WI38 (cell line): Measurements from ENCODE around the gene UEVLD.

Experiments used
- H3K4me3 ChIP-seq: 2 replicates; pipeline ENCODE4 v1.5.1; 2011; ENCODE audit warnings: low read depth, mild to moderate bottlenecking, control low read depth, low read length
- TF ChIP-seq, protein P1 (sequence below): IDR thresholded peaks from 2 replicates; pipeline ENCODE4 v1.5.1; 2012; ENCODE audit warnings: low read depth, mild to moderate bottlenecking, control low read depth, low read length

Gene UEVLD

DNA sequence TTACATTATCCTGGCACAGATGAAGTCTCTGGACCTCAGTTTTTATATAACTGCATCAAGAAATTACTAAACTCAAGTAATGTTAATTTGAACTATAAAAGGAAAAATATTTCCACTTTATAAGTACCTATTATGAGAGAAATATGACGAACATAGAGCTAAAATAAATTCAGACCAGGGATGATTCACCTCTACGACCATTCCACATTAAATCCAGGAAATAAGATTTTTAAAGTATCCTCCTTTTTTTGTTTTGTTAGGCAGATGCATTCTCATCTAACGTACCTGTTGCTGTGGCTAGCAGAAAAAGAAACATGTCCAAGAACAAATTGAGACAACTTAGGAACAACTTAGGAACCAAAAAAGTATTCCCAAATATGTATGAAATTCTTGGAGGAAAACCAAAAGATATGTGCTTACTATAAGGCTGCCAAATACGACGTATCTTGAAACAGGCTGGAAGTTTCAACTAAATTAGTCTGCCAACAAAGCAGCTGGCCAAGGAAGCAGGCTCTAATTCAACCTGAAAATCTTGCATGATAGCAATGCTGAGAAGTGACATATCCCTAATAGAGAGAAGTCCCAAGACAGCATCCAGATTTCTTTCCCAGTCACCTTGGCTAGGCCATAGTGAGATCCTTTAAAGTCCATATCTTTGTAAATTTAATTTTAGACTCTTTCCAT is 29.9 kb upstream of the UEVLD start:
- TF ChIP-seq, protein P1, sequence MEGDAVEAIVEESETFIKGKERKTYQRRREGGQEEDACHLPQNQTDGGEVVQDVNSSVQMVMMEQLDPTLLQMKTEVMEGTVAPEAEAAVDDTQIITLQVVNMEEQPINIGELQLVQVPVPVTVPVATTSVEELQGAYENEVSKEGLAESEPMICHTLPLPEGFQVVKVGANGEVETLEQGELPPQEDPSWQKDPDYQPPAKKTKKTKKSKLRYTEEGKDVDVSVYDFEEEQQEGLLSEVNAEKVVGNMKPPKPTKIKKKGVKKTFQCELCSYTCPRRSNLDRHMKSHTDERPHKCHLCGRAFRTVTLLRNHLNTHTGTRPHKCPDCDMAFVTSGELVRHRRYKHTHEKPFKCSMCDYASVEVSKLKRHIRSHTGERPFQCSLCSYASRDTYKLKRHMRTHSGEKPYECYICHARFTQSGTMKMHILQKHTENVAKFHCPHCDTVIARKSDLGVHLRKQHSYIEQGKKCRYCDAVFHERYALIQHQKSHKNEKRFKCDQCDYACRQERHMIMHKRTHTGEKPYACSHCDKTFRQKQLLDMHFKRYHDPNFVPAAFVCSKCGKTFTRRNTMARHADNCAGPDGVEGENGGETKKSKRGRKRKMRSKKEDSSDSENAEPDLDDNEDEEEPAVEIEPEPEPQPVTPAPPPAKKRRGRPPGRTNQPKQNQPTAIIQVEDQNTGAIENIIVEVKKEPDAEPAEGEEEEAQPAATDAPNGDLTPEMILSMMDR, result no peak
- no peak overlapping the region for H3K4me3 ChIP-seq

DNA sequence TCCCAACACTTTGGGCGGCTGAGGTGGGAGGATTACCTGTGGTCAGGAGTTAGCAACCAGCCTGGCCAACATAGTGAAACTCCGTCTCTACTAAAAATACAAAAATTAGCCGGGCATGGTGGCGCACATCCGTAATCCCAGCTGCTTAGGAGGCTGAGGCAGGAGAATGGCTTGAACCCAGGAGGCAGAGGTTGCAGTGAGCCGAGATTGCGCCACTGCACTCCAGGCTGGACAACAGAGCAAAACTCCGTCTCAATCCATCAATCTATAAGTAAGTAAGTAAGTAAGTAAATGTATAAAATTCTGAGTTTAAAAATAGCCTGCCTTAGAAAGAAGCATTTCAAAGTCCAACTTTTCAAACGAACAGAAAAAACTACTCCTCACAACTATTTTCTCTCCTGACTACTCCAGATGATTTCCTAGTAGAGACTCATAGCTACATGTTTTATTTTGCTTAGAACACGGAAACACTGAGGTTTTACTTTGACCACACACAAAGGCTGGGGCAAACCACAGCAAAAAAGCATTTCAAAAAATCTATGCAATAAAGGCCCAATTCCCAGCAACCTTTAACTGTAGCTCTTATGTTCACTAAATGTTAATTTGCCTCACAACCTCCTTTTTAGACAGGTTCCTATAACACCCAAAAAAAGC is 29.3 kb upstream of the UEVLD start:
- TF ChIP-seq, protein P1, result no peak
- no peak overlapping the region for H3K4me3 ChIP-seq

DNA sequence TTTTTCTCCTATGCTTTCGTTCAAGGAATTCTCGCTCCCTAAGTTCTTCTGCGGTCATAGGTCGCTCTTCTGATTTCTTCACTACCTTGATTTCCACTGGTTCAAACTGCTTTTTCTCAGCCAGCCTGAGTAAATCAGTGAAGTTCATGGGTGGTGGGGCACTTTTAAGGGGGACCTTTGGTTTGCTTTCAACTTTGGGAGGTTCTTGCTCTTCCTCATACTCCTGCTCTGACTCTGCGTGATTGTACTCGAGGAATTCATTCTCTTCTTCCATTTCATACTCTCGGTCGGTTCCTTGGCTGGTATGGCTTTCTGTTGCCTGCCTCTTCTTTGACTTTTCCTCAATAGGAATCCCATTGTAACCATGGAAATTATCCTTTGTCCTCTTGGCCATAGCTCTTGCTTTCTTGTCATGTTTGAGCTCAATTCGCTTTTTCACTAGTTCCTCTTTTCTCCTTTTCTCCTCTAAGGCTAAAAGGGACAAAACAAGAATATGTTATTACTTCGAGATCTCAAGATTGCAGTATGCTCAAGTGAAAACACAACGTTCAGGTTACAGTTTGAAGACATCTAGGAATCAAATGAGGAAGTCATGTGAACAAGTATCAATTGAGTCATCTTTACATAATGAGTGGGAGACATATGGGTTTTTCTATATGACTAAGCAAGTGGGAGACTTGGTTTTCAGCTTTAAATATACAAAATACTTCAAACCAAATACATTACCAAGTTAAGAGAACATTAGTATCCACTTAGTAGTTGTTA is 27.3 kb upstream of the UEVLD start:
- H3K4me3 ChIP-seq, result no peak overlapping the region
- TF ChIP-seq, protein P1, result no peak

DNA sequence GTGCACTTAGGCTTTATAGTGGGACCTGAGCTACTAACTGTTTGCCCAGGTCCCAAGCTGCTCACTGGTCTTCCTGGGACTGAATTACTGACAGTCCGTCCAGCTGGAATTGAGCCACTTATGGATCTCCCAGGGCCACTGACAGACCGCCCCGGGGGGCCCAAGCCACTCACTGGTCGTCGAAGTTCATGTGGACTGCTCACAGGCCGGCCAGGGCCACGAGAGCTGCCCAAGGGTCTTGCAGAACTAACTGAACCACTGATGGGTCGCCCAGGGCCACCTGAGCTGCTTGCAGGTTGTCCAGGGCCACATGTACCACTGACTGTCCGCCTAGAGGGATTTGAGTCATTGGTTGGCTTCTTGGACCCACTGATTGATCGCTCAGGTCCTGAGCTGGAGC is 26.1 kb upstream of the UEVLD start:
- TF ChIP-seq, protein P1, result no peak

DNA sequence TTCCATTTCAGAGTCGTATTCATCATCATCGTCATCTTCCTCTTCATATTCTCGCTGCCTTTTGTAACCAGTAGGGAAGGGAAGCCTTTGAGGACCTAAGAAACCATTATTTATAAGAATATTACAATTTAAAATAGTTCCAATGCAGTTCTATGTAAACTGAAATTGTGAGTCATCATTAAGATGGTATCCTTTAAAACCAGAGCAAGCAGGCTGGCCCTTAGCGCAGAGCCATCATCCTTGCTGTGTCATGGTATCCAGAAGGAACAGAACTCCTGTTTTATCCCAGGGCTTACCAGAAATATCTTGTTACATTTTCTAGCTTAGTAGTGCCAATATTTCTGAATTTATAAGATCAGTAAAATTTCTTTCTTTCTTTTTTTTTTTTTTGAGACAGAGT is 23.9 kb upstream of the UEVLD start:
- no peak overlapping the region for H3K4me3 ChIP-seq
- TF ChIP-seq, protein P1, result no peak

More for the DNA sequence above, 26.1 kb upstream of the UEVLD start:
- H3K4me3 ChIP-seq, result no peak overlapping the region

DNA sequence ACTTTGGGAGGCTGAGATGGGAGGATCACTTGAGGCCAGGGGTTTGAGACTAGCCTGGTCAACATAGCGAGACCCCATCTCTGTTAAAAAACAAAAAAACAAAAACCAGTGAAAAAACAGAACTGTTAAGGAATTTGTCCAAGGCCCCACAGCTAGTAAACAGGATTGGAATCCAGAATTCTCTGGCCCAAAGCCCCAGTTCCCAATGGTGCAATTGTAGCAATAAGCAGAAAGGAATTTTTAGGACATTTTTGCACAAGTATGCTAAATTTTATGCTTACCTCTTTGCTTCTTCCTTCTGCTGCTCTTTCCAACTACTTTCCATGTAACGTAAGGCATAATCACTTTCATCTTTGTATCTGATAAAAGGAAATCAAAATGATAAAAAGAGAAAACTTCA is 22.7 kb upstream of the UEVLD start:
- H3K4me3 ChIP-seq, result no peak overlapping the region
- TF ChIP-seq, protein P1, result no peak

DNA sequence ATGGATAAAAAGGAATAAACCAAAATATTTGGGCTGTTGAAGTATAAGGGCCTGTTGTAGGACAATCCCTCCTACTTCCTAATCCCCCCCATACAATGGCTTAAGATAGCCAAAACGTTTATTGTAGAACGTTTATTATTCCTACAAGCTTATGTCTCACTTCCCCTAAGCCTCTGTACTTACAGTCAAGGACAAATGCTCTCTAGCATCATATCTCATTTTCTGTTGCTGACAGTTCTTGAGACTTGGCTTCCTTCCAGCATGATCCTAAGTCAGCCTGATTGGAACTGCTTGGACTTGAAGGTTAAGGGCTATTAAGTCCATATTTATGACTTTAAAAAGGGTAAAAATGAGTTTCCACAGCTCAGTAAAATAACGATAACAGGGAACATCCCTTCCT is 19.8 kb upstream of the UEVLD start:
- TF ChIP-seq, protein P1, result no peak
- no peak overlapping the region for H3K4me3 ChIP-seq
